ENCODE data around the gene RBMS3. TPM values are rescaled to one million over a fixed set of nuclear protein-coding genes. Genes with fewer than 3 reads are reported as not detected.

The RBMS3 gene
- total and polyA plus RNA-seq, 2 experiments from 2014 or later: 34.9 to 37.1 TPM

GRCh38 chr3:29494305-29495036 lies 213.6 kb downstream of the RBMS3 start:
- no peak overlapping the region for H2AFZ ChIP-seq
- no peak for TF ChIP-seq EZH2phosphoT487 (IDR thresholded peaks at IDR 0.05; ENCODE audit: low read depth, severe bottlenecking, unreplicated experiment)
- TF ChIP-seq EZH2 (IDR thresholded peaks at IDR 0.05; ENCODE audit: borderline replicate concordance): no peak
- no peak for TF ChIP-seq CTCF (IDR thresholded peaks at IDR 0.05; ENCODE audit: poor library complexity)
- no peaks in the 10 kb centered on the region for H3K79me2 ChIP-seq
- H3K4me3 ChIP-seq: no peak overlapping the region
- no peaks in the 10 kb centered on the region for H3K36me3 ChIP-seq (replicated peaks; ENCODE audit: insufficient read depth, low read depth)
- no peaks in the 10 kb centered on the region for H3K9me3 ChIP-seq (ENCODE audit: low read depth)
- DNase-seq (ENCODE audit: low spot score): peak; percentile 6
- H3K27ac ChIP-seq: peak overlapping the region; percentile 64
- H3K4me2 ChIP-seq: no peak overlapping the region
- 52% methylated on average over 6 of the region's 6 CpGs for WGBS (ENCODE audit: low lambda C conversion rate, missing lambda C conversion rate)
- no peaks in the 10 kb centered on the region for H3K4me1 ChIP-seq (ENCODE audit: insufficient read depth)
- H3K27me3 ChIP-seq: no peaks in the 10 kb centered on the region
- no peaks in the 10 kb centered on the region for H3K9me2 ChIP-seq (replicated peaks; ENCODE audit: insufficient read depth)
- no peaks in the 10 kb centered on the region for H4K20me1 ChIP-seq (ENCODE audit: insufficient read depth, poor library complexity, severe bottlenecking)

DNA sequence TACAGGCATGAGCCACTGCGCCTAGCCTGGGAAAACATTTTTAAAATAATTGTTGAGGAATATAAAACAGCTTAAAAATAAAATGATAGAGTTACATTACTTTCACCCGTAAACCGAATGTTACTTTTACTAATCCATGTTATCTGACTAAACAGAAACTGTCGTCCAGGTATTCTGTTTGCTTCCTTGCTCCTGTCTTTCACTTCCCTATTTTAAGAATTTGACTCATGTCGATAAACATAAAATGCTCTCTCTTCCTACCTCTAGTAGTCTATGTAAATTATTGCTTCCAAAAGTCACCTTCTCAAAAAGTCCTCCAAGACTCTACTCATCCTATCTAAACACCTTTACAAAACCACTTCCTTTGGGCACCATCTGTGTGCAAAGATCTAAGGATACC lies 216.4 kb downstream of the RBMS3 start:
- no peaks in the 10 kb centered on the region for H4K20me1 ChIP-seq (ENCODE audit: insufficient read depth, poor library complexity, severe bottlenecking)
- H3K27me3 ChIP-seq: no peaks in the 10 kb centered on the region
- H3K9me2 ChIP-seq (replicated peaks; ENCODE audit: insufficient read depth): no peaks in the 10 kb centered on the region
- no peaks in the 10 kb centered on the region for H3K4me1 ChIP-seq (ENCODE audit: insufficient read depth)
- TF ChIP-seq EZH2 (IDR thresholded peaks at IDR 0.05; ENCODE audit: borderline replicate concordance): no peak
- TF ChIP-seq EZH2phosphoT487 (IDR thresholded peaks at IDR 0.05; ENCODE audit: low read depth, severe bottlenecking, unreplicated experiment): no peak
- TF ChIP-seq CTCF (IDR thresholded peaks at IDR 0.05; ENCODE audit: poor library complexity): no peak
- WGBS (ENCODE audit: low lambda C conversion rate, missing lambda C conversion rate): 93% methylated on average over 5 of the region's 5 CpGs
- no peak overlapping the region for H3K4me2 ChIP-seq
- no peaks in the 10 kb centered on the region for H3K9me3 ChIP-seq (ENCODE audit: low read depth)
- no peak overlapping the region for H2AFZ ChIP-seq
- no peaks in the 10 kb centered on the region for H3K79me2 ChIP-seq
- no peak for DNase-seq (ENCODE audit: low spot score)
- H3K27ac ChIP-seq: no peak overlapping the region
- no peak overlapping the region for H3K4me3 ChIP-seq
- no peaks in the 10 kb centered on the region for H3K36me3 ChIP-seq (replicated peaks; ENCODE audit: insufficient read depth, low read depth)

- no peak overlapping the region for H3K4me2 ChIP-seq
- no peak overlapping the region for H3K27ac ChIP-seq
- H3K9me2 ChIP-seq (replicated peaks; ENCODE audit: insufficient read depth): no peaks in the 10 kb centered on the region
- H3K79me2 ChIP-seq: peaks cover 3% of the 10 kb centered on the region
- H3K4me1 ChIP-seq (ENCODE audit: insufficient read depth): no peaks in the 10 kb centered on the region
- no peaks in the 10 kb centered on the region for H3K36me3 ChIP-seq (replicated peaks; ENCODE audit: insufficient read depth, low read depth)
- no peaks in the 10 kb centered on the region for H3K9me3 ChIP-seq (ENCODE audit: low read depth)
- no peaks in the 10 kb centered on the region for H4K20me1 ChIP-seq (ENCODE audit: insufficient read depth, poor library complexity, severe bottlenecking)
- H3K27me3 ChIP-seq: no peaks in the 10 kb centered on the region
- H3K4me3 ChIP-seq: no peak overlapping the region
- no peak for DNase-seq (ENCODE audit: low spot score)
- TF ChIP-seq CTCF (IDR thresholded peaks at IDR 0.05; ENCODE audit: poor library complexity) (no peak), EZH2 (IDR thresholded peaks at IDR 0.05; ENCODE audit: borderline replicate concordance) (no peak), EZH2phosphoT487 (IDR thresholded peaks at IDR 0.05; ENCODE audit: low read depth, severe bottlenecking, unreplicated experiment) (no peak)
- no peak overlapping the region for H2AFZ ChIP-seq
- 44% methylated on average over 2 of the region's 2 CpGs for WGBS (ENCODE audit: low lambda C conversion rate, missing lambda C conversion rate)
These were observed 221.9 kb downstream of the RBMS3 start for GRCh38 chr3:29502771-29503170.

Data from hepatocyte (in vitro differentiated cells).